HG03521 (cell line): ENCODE measurements around the gene SLC30A10.
"Not testable (repeated sequence)": the region's sequence is repeated elsewhere in the genome, so short reads cannot be mapped to it uniquely, and the experiment has no call there.

Experiments
- ATAC-seq: cut with Tn5 transposase; IDR thresholded peaks from one replicate; pipeline ENCODE4 v1.9.1; 2021; ENCODE audit warnings: mild to moderate bottlenecking, moderate library complexity; ENCODE audit not compliant: unreplicated experiment

SLC30A10 gene

GRCh38 chr1:219897914-219898313 is 30.4 kb downstream of the SLC30A10 start:
- no peak for ATAC-seq

DNA sequence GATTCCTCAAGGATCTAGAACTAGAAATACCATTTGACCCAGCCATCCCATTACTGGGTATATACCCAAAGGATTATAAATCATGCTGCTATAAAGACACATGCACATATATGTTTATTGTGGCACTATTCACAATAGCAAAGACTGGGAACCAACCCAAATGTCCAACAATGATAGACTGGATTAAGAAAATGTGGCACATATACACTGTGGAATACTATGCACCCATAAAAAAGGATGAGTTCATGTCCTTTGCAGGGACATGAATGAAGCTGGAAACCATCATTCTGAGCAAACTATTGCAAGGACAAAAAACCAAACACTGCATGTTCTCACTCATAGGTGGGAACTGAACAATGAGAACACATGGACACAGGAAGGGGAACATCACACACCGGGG is 36.1 kb downstream of the SLC30A10 start:
- ATAC-seq = not testable (repeated sequence)

- ATAC-seq = not testable (repeated sequence)
Observed at GRCh38 chr1:219891846-219892245, 36.5 kb downstream of the SLC30A10 start.

GRCh38 chr1:219888667-219889066 is 39.7 kb downstream of the SLC30A10 start:
- not testable (repeated sequence) for ATAC-seq

- ATAC-seq = no peak
Observed at GRCh38 chr1:219885680-219886079, 42.7 kb downstream of the SLC30A10 start.

DNA sequence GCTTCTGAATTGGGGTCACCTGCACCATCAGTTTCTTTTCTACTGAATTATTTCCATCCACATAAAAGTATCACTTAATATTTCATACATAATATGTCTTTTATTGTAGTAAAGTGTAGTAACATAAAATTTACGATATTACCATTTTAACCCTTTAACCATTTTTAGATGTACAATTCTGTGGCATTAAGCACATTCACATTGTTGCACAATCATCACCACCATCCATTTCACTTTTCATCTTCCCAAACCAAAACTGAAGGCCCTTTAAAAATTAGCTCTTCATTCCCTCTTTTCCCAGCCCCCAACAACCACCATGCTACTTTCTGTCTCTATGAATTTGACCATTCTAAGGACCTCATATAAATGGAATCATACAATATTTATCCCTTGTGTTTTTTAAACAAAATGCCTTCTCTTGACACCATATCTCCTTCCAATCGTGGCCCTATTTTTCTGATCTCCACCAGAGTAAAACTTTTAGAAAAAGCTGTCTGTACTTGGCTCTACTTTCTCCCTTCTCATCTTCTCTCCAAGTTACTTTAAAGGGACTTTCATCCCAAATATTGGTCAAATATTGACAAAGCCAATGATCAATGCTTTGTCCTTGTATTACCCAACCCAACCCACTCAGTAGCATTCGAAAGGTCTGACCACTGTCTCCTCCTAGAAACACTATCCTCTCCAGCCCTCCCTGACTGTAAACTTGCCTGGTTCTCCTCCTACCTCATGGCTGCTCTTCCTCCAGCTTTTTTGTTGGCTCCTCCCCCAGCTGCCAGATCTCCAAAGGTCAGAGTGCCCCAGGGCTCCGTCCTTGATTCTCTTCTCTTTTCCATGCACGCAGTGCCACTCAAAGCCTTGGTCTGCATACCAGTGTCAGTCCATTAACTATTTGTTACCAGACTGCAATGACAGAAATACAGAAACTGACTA is 44.7 kb downstream of the SLC30A10 start:
- no peak for ATAC-seq

DNA sequence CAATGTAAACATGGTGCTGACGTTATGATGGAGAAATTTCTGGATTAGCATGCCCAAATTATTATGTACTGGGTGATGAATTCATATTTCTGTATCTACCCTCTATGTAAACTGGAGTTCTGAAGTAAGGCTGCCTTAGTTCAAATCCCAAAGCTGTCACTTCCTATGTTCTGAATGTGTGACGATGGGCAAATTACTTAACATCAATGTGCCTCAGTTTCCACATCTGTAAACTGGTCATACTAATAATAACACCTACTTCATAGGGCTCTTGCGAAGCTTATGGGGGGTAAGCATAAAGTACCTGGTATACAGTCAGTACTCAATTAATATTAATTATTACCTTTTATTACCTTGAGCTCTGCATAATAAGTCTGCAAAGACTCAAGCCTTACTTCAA is 45.6 kb downstream of the SLC30A10 start:
- ATAC-seq = no peak

GRCh38 chr1:219882096-219882495 is 46.3 kb downstream of the SLC30A10 start:
- no peak for ATAC-seq

DNA sequence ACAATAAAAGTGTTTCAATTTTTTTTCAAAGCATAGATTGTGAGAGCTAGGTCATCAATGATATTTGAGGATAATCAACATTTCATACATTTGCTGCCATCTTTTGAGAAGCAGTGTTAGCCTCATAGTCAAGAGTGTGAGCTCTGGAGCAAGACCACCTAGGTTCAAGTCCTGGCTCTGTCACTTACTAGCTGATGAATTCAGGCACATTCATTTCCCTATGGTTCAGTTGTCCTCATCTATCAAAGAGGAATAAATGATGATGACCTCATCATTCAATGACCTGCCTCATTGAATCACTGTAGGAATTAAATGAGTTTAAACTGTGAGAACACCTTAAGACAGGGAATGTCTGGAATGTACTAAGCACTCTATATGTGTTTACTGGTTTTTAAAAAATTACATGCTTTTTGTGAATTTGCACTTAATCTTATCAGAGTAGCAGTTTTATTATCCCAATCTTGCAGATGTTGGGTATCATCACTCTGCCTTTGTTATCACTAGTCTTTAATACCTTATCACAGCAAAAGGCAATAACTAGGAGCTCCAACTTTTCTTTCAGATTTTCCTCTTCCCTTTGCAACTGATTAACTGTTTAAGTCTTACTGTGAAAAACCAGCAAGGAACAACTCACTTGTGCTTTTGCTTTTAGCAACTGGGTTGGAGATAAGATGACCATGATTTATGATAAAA is 47.4 kb downstream of the SLC30A10 start:
- ATAC-seq = no peak

DNA sequence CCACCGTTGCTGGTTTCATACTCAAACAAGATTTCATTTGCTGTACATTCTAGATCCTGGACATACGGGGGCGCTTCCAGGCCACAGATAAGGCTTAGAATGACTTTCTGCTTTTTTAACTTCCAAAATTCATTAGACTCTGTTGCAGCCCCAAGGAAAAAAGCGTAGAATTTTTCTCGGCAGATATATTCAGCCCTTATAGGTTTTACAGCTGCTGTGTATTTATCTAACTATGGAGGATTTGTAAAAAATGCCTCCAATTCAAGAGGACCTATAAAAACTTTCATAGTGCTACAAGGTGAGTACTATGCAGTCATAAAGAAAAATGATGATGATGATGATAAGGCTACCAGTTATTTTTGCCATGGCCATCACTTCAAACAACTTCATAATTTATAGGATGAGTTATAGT is 51.6 kb downstream of the SLC30A10 start:
- no peak for ATAC-seq

DNA sequence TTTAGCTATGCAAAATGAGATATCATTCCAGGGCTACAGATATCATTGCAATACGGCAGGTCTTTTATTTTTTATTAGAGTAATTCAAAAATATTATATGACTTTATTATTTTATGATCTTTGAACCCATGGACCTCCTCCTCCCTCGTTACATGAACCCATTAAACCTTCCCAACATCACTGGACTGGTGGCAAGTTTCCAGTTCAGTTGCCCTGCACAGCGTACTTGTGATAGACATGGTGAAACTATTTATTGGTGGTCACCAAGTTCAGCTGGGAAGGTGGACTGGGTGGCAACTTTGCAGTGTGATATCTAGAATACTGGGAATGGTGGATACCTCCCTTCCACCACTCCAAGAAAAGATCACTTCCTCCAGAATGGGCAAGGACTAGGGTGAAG is 52.5 kb downstream of the SLC30A10 start:
- ATAC-seq = no peak

DNA sequence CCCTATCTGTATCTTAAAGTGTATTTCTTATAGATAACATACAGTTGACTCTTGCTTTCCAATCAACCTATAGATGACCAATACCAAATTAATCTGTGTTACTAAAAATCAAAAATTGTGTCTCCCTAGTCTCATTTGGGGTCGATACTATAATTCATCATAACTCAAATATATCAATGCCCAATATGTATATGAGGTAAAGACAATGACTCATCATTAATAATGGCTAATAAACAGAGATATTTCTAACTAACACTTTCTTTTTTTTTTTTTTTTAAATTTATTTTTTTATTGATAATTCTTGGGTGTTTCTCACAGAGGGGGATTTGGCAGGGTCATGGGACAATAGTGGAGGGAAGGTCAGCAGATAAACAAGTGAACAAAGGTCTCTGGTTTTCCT is 55.8 kb downstream of the SLC30A10 start:
- ATAC-seq = not testable (repeated sequence)

DNA sequence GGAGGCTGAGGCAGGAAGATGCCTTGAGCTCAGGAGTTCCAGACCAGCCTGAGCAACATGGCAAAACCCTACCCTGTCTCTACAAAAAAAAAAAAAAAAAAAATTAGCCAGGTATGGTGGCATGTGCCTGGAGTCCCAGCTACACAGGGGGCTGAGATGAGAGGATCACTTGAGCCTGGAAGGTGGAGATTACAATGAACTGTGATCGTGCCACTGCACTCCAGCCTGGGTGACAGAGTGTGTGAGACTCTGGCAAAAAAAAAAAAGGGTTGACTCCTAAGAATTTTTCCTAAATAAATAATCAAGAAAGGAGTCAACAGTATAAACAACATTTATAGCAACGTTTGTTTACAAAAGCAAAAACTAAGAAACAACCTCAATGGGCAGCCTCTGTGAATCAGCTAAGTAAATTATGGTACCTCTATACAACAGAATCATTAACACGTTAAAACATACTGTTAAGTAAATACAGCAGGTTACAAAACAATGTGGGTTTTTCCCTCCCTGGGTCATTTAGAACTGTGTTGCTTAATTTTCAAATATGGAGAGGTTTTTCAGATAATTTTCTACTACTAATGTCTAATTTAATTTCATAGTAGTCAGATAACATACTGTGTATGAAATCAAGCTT is 56.8 kb downstream of the SLC30A10 start:
- no peak for ATAC-seq

DNA sequence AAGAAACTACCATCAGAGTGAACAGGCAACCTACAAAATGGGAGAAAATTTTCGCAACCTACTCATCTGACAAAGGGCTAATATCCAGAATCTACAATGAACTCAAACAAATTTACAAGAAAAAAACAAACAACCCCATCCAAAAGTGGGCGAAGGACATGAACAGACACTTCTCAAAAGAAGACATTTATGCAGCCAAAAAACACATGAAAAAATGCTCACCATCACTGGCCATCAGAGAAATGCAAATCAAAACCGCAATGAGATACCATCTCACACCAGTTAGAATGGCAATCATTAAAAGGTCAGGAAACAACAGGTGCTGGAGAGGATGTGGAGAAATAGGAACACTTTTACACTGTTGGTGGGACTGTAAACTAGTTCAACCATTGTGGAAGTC is 59.7 kb downstream of the SLC30A10 start:
- not testable (repeated sequence) for ATAC-seq
